ENCODE data around the gene CUEDC2.

CUEDC2 gene, protein sequence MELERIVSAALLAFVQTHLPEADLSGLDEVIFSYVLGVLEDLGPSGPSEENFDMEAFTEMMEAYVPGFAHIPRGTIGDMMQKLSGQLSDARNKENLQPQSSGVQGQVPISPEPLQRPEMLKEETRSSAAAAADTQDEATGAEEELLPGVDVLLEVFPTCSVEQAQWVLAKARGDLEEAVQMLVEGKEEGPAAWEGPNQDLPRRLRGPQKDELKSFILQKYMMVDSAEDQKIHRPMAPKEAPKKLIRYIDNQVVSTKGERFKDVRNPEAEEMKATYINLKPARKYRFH

DNA sequence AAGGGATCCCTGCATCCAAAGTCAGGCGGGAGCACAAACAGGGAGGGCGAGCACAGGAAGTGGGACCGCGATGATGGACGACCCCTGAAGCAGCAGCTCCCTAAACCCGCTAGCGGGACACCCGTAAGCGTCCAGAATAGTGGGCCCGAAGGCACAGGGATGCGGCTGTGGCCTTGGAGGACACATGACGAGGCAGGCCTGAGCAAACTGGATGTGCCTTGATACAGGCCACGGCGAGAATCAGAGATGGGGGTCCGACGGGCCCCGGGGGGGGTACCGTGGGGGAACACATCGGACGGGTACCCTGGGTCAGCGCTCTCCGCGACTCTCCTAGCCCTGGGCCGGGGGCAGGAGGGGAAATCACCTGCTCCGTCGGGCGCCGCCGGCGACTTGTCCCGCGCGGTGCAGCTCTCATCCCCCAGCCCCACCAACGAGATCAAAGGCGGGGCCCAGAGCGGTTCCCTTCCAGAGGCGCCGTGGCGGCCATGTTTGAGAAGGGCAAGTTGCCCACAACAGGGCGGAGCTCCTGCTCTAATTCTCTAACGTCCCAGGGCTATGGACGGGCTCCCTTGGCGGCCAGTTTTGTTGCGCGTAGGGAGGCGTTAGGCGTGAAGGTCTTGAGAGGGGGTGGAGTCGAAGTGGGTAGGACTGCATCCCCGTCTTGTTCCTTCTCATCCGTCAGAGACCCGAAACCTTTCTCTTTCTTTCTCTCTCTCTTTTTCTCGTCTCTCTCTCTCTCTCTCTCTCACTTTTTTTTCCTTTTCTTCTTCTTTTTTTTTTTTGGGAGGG is at the start of gene CUEDC2:
TSS of gene CUEDC2 (minus strand) at position 413 of the 789 bp plus-strand sequence. CDS start 7,386 bp downstream, outside the sequence.
- DNase-seq: peak; percentile 92 to 97

DNA sequence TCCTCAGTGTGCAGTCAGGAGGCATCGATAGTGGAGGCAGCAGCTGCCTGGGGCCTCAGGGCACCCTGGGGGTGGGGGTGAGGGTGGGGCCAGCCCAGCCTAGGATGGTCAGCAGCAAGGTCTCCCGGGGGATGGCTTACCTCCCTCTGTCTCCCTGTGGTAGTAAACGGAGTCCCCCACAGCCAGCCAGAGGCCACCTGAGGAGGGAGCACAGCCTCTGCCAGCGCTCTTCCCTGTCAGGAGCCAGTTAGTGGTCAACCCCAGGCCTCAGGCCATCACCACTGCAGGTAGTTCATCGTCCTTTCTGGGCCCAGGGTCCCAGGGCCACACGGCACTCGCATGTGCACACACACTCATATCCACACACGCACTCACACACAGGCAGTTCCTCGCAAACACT is 48.0 kb upstream of the CUEDC2 start:
- no peak for DNase-seq

- DNase-seq: no peak
These were observed 47.3 kb upstream of the CUEDC2 start for GRCh38 chr10:102479651-102480050.

- no peak for DNase-seq
These were observed 44.2 kb upstream of the CUEDC2 start for GRCh38 chr10:102476466-102477141.

- DNase-seq: no peak
These were observed 43.2 kb upstream of the CUEDC2 start for GRCh38 chr10:102475451-102476040.

DNA sequence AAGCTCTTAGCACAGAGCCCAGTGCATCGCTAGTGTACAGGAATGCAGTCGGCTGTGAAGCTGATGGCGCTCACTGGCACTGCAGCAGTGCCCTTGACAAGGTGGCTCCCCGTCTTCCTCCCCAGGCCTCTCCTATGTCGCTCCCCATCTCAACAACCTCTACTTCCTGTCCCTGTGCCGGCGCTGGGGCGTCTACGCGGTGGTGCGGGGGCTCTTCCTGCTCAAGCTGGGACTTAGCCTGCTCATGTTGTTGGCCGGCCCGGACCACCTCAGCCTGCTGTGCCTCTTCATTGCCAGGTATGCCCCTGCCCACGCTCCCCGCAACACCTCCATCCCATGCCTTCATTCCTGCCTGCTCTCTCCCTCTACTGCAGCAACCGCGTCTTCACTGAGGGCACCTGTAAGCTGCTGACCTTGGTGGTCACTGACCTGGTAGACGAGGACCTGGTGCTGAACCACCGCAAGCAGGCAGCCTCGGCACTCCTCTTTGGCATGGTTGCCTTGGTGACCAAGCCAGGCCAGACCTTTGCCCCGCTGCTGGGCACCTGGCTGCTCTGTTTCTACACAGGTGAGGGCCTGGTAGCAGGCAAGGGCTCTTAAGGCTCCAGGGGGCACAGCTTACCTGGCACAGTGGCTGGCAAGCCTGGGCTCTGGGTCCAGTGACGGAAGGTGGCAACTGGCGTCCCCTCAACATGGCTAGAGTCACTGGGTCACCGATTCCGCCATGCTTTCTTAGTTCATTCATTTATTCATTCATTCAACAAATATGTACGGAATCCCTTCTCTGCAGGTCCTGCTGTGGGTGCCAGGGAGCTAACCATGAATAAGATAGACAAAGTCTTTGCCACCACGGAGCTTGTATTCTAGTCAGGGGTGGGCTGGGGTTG is 41.3 kb upstream of the CUEDC2 start:
- no peak for DNase-seq

DNA sequence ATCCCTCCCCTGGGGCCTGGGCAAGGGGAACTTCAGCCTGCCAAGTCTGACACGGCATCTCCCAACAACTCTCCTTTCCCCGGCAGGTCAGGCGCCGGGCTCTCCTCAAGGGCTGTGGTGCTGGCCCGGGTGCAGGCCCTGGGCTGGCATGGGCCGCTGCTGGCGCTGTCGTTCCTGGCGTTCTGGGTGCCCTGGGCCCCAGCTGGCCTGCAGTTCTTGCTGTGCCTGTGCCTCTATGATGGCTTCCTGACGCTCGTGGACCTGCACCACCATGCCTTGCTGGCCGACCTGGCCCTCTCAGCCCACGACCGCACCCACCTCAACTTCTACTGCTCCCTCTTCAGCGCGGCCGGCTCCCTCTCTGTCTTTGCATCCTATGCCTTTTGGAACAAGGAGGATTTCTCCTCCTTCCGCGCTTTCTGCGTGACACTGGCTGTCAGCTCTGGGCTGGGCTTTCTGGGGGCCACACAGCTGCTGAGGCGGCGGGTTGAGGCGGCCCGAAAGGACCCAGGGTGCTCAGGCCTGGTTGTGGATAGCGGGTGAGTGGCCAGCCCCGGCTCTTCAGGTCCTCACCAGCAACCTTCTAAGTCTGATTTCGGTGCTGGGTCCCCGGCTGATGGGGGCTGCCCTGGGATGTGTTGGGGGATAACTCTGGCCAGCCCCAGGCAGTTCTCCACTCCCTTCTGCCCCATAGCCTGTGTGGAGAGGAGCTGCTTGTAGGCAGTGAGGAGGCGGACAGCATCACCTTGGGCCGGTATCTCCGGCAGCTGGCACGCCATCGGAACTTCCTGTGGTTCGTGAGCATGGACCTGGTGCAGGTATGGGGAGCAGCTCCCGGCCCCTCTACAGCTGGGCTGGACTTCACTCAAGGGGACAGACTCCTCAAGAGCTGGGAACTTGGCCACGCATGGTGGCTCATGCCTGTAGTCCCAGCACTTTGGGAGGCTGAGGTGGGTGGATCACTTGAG is 38.5 kb upstream of the CUEDC2 start:
- no peak for DNase-seq

DNA sequence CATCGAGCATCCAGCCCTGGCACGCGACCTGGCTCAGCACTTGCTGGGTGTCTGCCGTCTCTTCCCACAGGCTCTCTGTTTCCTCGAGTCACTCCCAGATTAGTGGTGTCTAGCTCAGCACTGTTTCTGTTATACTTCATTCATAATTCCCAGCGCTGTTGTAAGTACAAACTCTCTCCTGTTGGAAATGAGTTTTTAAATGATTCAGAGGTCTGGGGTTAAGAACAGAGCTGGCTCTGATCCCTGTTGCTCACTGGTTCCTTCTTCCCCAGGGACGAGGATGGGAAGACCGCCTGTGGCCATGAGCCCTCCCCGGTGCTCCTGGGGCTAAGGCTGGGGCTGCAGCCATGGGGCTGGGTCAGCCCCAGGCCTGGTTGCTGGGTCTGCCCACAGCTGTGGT is 36.3 kb upstream of the CUEDC2 start:
- DNase-seq: no peak

GRCh38 chr10:102467971-102468438 is 35.6 kb upstream of the CUEDC2 start:
- DNase-seq: peak; percentile 29 to 42

- DNase-seq: no peak
These were observed 34.9 kb upstream of the CUEDC2 start for GRCh38 chr10:102467318-102467717.

DNA sequence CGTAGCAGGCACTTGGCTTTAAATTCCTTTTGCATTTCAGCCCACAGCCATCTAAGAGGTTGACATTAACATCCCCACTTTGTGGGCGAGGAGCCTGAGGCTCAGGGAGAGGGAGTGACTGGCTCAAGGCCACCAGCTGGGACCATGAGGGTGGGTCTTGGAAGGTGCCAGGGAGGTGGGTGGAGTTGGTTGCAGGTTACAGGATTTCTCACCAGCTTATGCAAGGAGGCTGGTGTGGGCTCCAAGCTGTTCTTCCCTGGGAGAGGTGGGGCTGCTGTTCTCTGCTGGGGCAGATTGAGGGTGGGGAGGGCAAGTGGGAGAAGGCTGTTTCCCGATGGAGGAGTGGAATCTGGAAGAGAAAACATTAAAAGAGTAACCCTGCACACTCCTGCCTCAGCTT is 33.1 kb upstream of the CUEDC2 start:
- no peak for DNase-seq

GRCh38 chr10:102463983-102464382 is 31.6 kb upstream of the CUEDC2 start:
- DNase-seq: no peak

GRCh38 chr10:102462512-102463054 is 30.2 kb upstream of the CUEDC2 start:
- DNase-seq: no peak

- peak; percentile 82 to 85 for DNase-seq
These were observed 29.0 kb upstream of the CUEDC2 start for GRCh38 chr10:102461187-102462054.

DNA sequence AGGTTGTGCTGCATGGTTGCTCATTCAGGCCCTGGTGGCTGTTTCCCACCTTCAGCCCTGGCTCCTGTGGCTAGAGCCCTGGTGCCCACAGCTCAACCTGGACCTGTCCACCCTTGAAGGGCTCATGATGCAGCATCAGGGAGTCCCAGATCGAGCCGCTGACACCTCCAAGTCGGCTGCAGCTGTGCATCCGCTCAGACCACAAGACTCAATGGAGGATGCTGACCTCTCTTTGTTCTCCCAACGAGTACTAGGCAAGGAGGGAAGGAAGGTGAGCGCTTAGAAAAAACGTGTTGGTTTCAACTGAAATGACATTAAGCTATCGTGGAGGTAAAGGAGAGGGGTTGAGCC is 28.4 kb upstream of the CUEDC2 start:
- DNase-seq: no peak

DNA sequence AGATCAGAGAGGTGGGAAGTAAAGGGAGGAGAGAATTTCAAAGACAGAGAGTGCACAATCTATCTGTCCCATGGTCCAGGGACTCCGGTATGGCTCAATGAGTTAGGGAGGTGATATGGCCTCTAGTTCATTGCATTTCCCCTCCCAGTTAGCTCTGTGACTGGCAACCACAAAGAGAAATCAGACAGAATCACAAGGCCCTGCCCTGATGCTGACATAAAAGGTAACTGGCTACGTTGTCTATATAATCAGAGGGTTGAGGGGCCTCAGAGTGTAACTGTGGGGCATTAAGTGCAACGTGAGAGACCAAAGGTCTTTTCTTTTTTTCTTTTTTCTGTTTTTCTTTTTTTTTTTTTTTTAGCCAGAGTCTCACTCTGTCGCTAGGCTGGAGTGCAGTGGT is 26.3 kb upstream of the CUEDC2 start:
- DNase-seq: no peak

- DNase-seq: no peak
These were observed 25.3 kb upstream of the CUEDC2 start for GRCh38 chr10:102457591-102458150.

DNA sequence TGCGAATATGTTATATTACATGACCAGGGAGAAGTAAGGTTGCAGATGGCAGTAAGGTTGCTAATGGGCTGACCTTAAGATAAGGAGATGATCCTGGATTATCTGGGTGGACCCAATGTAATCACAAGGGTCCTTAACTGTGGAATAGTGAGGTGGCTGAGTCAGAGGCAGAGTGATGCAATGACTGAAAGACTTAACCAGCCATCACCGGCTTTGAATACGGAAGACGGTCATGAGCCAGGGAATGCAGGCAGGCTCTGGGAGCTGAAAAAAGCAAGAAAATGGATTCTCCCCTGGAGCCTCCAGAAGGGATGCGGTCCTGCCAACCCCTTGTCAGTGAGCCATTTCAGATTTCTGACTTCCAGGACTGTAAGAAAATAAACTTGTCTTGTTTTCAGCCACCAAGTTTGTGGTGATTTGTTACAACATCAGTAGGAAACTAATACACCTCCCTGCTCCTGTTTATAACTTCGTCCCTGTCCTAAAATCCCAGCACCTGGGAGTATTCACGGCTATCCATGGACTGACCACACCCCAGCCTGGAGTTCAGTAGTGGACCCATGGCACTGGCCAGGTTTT is 23.6 kb upstream of the CUEDC2 start:
- no peak for DNase-seq

Measured in AML-193 (cell line).